Measurements from ENCODE around the gene THBS2.
"Not testable (repeated sequence)": the region's sequence is repeated elsewhere in the genome, so short reads cannot be mapped to it uniquely, and the experiment has no call there.

THBS2 gene

DNA sequence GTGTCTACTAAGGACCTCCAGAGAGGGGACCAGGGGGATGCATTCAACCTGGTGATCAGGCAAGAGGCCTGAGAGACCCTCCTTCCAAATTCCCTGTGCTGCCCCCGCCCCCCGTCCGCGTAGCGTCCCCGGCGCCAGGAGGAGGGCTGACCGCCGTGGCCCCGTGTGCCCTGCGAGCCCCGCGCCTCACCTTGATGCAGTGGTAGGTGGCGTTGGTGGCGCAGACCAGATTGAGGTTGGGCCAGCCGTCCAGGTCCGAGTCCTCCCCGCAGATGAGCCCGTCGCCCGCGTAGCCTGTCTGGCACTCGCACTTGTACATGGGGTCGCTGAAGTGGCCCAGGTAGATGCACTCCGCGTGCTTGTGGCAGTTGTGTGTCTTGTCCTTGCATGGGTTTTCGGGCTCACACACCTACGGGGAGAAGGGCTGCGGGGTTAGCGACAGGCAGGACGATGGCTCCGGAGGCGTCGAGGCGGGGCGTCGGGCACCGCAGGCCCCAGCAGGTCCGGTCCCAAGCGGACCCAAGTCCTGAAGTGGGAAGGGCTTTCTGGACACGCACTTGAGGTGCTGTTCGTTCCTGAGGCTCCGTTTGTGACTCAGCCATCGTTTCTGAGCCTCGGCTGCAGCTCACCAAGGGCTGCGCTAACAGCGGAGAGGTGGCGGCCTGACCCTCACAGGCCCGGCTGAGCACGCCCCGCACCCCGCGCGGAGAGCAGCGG, 21.7 kb downstream of the THBS2 start:
- no peak for DNase-seq (ENCODE audit: low read depth in 1 of 2, low spot score in 1 of 2)

DNA sequence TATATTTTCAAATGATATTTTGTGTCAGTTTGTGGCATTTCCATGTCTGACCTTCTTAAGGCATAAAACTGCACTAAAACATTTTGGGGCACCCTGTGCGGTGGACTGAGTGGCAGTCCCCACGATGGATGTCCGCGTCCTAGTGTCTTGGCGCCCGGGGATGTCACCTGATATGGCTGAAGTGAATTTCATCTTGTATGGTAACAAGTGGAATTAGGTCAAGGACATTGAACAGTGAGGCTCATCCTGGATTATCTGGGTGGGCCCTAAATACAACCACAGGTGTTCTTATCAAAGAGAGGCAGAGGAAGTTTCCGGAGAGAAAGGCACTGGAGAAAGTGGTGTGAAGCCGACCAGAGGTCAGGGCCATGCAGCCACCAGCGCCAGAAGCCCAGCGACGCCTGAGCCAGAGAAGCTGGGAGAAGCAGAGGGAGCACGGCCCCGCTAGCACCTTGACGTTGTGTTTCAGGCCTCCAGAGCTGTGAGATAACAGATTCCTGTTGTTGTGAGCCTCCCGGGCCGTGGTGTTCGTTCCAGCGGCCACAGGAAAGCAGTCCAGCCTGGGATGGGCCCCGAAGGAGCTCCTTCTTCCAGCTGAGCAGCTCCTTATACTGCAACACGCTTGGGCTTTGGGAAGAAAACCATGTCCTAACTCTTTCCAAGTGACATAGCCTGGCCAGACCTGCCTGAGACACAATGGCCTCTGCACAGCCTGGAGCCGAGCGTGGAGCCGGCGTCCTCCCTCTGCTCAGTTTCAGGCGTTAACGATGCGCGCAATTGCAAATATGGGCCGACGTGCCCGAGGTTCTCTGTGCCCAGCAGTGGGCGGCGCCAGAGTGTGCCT, 22.5 kb downstream of the THBS2 start:
- DNase-seq (ENCODE audit: low read depth in 1 of 2, low spot score in 1 of 2) = no peak

DNA sequence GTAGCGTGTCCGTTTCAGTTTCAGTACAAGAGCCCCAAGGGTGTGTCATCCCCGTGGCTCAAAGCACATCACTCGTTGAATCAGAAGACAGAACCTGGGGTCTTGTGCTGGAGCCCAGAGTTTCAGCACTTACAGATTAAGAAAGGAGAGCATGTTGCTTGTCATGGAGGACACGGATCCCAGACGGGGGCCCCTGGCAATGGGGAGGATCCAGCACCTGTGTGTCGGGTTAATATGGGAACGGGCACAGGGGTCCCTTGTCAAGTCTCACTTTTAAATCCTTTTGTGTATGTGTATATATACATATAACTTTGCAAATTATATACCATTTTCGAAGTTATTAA, 23.4 kb downstream of the THBS2 start:
- DNase-seq (ENCODE audit: low read depth in 1 of 2, low spot score in 1 of 2) = no peak

DNA sequence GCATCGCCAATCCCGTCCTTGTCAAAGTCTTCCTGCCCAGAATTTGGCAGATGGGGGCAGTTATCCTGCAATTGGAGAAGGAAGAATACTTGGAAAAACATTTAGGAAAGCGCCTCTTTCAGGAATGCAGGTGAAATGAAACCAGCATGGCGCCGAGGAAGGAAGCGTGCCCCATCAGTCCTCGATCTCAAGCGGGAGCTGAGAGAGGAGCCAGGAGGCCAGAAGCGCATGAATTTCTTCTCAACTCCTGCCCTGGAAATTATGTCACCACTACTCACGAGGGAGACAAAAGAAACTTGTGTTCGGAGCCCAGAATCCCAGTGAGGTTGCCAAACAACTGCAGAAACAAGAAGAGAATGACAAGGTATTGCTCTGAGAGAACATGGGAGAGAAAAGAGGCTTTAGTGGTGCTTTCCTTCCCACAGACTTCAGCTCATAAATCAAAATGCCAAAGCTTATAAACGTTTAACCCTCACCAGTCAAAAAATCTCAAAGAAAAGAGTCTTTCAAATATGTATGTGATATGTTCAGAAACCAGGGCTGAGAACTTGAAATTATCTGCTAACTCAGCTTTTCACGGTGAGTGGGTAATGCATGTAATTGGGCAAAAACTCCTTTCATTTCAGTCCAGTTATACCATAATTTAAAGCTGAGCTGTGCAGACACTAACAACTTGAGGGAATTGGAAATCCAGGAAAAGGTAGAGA, 23.9 kb downstream of the THBS2 start:
- no peak for DNase-seq (ENCODE audit: low read depth in 1 of 2, low spot score in 1 of 2)

DNA sequence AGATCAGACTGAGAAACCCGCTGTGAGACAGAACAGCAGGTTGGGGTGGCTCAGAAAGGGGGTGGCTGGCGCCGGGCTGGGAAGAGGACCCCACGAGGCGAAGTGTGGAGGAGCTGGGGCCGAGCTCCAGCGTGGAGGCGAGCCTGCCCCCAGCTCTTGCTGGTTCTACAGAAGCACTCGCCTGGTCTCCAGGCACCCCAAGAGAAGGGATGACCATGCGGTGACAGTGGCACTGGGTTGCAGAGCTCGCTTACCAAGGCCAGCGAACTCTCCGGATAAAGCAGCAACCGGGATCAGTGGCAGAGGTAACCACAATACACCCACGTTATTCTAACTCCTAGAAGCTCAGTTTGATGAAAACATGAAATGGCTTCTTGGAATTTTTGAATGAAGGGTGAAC, 26.5 kb downstream of the THBS2 start:
- DNase-seq (ENCODE audit: low read depth in 1 of 2, low spot score in 1 of 2) = no peak

GRCh38 chr6:169225887-169226286, 27.8 kb downstream of the THBS2 start:
- no peak for DNase-seq (ENCODE audit: low read depth in 1 of 2, low spot score in 1 of 2)

DNA sequence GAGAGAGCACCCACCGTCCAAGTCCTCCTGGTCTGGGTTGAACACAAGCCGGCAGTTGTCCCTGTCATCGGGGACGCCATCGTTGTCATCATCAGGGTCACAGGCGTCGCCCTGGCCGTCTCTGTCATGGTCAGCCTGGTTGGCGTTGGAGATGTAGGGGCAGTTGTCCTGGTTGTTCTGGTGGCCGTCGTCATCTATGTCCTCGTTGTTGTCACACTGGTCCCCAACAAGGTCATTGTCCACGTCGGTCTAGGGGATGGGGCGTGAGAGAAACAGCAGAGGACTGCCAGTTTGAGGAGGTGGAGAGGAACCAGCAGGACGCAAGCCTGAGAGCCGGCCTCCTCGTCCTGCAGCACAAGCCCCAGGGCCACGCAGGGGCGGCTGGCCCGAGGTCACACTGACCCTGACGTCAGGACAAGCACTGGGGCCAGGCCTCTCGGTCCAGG, 28.5 kb downstream of the THBS2 start:
- DNase-seq (ENCODE audit: low read depth in 1 of 2, low spot score in 1 of 2) = no peak

GRCh38 chr6:169224716-169225115, 28.9 kb downstream of the THBS2 start:
- no peak for DNase-seq (ENCODE audit: low read depth in 1 of 2, low spot score in 1 of 2)

- no peak for DNase-seq (ENCODE audit: low read depth in 1 of 2, low spot score in 1 of 2)
Observed at GRCh38 chr6:169224185-169224695, 29.4 kb downstream of the THBS2 start.

DNA sequence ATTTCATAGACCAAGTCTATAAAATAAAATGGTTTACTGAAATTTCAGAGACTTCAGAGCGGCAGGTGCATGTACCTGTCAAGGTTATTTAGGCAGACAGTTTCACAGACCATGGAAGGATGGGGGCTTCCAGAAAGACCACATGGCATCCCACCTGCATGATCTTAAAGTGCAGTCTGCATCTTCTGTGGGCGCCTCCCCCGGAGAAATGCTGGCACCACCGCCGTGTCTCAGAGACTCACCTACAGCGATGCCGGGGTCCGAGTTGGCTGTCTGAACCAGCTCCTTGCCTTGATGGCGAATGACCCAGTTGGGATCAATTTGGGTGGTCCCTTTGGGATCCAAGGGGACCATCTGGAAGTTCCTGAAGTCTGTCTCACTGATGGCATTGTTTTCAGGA, 30.6 kb downstream of the THBS2 start:
- no peak for DNase-seq (ENCODE audit: low read depth in 1 of 2, low spot score in 1 of 2)

GRCh38 chr6:169222126-169222525, 31.5 kb downstream of the THBS2 start:
- no peak for DNase-seq (ENCODE audit: low read depth in 1 of 2, low spot score in 1 of 2)

DNA sequence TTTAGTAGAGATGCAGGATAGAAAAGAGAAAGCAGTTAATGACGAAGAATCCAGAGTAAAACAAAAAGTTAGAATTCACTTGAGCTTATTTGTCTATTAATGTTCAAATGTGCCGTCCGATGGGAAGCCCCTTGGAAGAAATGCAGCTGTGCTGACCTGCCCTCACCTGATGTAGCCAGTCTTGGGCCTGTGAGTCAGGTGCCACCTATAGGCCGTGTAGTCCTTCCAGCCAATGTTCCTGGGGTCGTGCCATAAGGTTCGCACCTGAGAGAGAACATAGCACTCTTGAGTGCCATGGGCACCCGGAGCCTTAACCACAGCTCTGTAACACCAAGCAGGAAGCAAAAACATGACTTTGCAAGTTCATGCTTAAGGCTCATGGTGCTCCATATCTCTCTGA, 32.4 kb downstream of the THBS2 start:
- DNase-seq (ENCODE audit: low read depth in 1 of 2, low spot score in 1 of 2) = no peak

DNA sequence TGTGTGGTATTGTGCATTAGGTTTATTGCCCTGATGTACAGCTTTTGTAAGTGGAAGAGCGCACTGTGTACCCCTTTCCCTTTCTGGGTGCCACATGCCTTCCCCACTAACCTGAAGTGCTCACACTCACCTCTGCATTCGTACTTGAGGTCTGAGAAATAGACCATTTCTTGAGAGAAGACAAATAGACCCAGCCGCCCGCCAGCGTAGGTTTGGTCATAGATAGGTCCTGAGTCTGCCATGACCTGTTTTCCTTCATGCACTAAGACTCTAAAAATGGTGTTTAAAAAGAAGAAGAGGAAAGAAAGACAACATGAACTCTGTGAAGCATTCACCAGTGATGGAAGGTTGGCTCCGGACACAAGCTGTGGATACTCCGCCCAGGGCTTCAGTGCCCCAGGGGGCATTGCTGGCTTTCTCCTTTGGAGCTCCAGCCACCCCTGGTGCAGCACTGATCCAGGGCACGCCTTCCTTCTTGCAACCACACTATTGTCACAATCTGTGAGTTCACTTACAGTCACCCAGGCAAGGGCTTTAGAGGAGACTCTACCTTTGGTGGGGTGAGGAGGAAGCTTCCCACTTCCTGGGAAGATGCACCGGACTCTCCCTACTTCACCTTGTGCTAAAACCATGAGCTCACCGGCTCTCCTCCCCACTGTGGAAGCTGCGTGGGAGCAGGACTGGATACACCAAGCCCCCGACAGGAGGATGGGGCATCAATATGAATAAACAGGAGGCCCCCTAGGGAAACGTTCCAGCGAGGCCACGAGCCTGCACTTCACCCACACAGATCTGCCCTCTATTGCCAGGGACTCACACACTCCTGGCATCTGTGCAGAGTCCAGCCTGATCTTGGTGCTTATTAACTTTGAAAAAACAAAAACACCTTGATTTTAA, 33.3 kb downstream of the THBS2 start:
- no peak for DNase-seq (ENCODE audit: low read depth in 1 of 2, low spot score in 1 of 2)

- no peak for DNase-seq (ENCODE audit: low read depth in 1 of 2, low spot score in 1 of 2)
Observed at GRCh38 chr6:169217972-169218371, 35.7 kb downstream of the THBS2 start.

GRCh38 chr6:169216830-169217229, 36.8 kb downstream of the THBS2 start:
- no peak for DNase-seq (ENCODE audit: low read depth in 1 of 2, low spot score in 1 of 2)

GRCh38 chr6:169215201-169215681, 38.4 kb downstream of the THBS2 start:
- DNase-seq (ENCODE audit: low read depth in 1 of 2, low spot score in 1 of 2) = no peak

GRCh38 chr6:169214789-169215188, 38.9 kb downstream of the THBS2 start:
- DNase-seq (ENCODE audit: low read depth in 1 of 2, low spot score in 1 of 2) = not testable (repeated sequence)

DNA sequence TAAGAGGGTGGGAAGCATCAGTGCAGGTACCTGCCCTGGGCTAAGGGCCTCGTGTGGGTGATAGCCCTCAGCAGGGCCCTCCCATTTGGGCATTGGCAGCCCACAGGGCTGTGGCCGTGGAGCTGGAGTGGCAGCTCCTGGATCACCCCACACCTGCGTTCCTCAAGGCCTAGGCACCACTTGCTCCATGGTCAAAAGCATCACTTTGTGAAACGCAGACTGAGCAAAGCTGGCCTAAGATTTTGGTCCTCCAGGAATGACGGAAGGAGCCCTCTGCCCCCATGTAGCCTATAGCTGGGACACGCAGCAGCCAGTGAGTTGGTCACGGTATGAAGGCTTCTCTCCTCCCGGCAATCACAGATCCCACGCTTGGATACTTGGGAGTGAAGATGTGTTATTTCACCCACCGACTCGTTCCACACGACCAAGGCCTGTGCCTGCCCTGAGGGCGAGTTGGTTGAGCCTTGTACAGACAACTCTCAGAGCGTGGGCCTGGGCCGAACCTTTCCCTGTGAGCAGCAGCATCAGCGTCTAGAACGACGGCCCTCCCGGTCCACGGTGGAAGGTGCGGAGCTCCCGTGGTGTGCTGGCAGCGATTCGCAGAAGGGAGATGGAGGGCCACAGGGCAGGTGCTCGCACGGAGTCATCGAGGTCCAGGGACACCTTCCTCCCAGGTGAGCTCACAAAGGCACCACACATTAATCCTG, 39.7 kb downstream of the THBS2 start:
- DNase-seq (ENCODE audit: low read depth in 1 of 2, low spot score in 1 of 2) = no peak

GRCh38 chr6:169212897-169213813, 40.5 kb downstream of the THBS2 start:
- peak; percentile 66 to 79 for DNase-seq (ENCODE audit: low read depth in 1 of 2, low spot score in 1 of 2)
